ENCODE measurements around the gene AP3S1.
A peak's percentile ranks its signal among the peaks of the same experiment; 100 is the strongest.

The AP3S1 gene

DNA sequence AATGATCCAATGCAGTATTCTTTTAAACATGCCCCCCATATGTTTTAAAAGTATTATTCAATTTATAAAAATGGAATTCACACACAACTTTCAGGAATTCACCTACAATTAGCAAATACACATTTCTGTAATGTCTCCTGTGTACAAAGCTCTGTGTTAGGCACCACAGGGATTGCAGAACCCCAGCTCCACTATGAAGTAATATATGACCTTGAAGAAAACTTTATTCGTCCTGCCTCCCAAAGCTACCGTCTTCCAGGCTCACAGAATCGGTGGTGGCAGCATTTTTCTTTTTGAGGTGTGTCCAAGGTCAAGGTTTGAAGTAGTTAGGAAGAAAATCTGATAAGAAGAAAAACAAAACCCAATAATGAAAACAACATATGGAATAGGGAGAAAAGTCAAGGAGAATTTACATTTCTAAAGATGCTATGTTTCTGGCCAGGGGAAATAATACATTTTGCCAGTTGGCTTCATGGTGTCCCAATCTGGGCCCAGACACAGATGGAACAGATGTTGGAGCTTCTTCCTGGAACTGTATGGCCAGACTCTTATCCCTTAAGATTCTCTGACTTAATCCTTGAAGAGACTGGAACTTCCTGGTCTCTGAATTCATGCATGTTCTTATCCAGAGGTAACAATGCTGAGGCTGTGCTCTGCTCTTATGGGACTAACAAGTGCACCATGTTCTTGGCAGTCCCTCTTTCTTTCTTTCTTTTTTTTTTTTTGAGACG is 98.5 kb downstream of the AP3S1 start:
- no peak for DNase-seq (ENCODE audit: low spot score)

GRCh38 chr5:115941051-115941675 is 99.4 kb downstream of the AP3S1 start:
- peak; percentile 90 for DNase-seq (ENCODE audit: low spot score)

DNA sequence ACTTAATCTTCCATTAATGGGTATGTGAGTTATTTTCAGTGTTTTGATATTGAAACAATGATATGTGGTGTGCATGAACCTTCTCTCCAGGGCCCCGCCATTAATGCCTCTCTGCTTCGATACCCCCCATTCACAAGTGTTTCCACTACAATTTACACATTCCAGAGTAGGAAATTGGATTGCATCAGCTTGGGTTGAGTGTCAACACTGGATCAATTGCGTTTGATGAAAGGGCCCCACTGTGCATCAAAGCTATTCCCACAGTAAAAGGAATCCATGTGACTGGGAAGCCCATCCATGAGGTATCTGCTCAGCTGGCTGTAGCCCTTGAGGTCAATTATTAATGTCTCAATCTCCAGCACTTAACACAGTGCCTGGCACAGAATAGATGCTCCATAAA is 102.8 kb downstream of the AP3S1 start:
- no peak for DNase-seq (ENCODE audit: low spot score)

- DNase-seq (ENCODE audit: low spot score): peak; percentile 37
Measured at GRCh38 chr5:115946655-115947054, 104.9 kb downstream of the AP3S1 start.

- DNase-seq (ENCODE audit: low spot score): peak; percentile 12
Measured at GRCh38 chr5:115947260-115947659, 105.5 kb downstream of the AP3S1 start.

- peak; percentile 41 for DNase-seq (ENCODE audit: low spot score)
Measured at GRCh38 chr5:115948091-115948534, 106.4 kb downstream of the AP3S1 start.

GRCh38 chr5:115949096-115949495 is 107.4 kb downstream of the AP3S1 start:
- no peak for DNase-seq (ENCODE audit: low spot score)

DNA sequence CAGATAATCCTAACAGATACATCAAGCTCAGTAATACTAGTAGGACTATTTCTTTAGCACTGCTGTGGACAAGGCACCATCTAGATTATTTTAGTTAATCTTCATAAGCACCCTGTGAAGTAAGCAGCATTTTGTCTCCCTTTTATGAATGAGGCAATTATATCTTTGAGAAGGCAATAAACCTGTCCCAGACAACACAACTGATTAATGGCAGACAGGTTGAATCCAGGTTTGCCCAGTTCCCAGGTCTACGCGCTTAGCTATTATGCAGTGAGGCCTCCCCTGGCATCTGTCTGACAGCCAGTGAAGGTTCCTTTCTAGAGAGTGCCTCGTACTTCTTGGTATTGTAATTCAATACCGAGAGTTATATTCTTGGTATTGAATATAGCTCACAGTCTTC is 110.9 kb downstream of the AP3S1 start:
- DNase-seq (ENCODE audit: low spot score): no peak

DNA sequence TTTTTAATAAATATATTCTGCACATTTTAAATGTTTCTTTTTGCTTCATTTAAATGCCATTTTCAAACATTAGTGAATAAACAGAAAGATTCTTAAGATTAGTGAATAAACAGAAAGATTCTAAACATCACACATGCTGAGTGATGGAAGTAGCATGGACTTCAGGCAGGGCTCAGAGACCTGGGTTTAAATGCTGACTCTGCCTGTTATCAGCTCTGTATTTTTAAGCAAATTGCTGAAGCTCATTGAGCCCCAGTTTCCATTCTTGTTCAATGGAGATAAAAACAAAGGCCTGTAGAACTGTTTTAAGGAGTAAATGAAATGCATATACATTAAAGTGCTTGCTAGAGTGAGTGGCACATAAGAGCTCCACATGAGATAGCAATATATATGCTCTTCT is 112.4 kb downstream of the AP3S1 start:
- DNase-seq (ENCODE audit: low spot score): no peak

GRCh38 chr5:115956957-115957356 is 115.2 kb downstream of the AP3S1 start:
- no peak for DNase-seq (ENCODE audit: low spot score)

DNA sequence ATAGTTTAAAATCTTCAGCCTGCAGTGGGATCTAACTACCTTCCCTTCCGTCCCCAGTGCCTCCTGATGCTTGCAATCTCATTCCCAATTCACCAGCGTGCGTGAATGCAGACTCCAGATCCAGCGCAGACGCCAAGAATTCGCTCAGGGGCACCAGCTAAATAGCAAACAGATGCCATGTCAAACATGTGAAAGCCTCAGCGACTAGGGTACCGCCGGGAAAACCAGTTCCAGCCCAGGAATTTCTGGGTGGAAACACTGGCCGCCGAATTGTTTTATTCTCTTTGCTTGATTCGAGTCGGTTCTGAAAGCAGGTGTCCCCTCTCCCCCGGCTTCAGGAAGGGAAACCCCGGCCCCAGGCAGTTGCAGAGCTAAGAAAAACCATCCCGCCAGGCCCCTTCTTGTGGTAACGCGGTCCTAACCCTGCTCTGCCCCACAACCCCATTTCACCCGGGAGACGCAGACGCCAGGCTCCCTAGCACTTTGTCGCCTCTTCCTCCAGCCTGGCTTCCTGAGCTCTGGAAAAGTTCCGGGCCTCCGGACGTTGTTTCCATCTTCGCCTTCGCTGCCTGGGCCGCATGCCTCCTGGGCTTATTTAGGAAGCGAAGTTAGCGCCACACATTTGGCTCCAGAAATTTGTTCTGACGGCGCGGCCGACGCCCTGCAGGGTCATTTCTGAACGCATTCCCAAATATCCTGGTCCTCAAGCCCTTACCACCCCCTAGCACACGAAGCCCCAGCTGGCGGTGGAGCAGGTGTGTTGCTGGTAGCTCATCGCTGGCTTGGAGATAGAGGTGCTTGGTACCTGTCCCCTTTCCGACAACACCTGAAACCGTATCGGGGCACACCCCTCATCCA is 119.9 kb downstream of the AP3S1 start:
- DNase-seq (ENCODE audit: low spot score): peak; percentile 74

DNA sequence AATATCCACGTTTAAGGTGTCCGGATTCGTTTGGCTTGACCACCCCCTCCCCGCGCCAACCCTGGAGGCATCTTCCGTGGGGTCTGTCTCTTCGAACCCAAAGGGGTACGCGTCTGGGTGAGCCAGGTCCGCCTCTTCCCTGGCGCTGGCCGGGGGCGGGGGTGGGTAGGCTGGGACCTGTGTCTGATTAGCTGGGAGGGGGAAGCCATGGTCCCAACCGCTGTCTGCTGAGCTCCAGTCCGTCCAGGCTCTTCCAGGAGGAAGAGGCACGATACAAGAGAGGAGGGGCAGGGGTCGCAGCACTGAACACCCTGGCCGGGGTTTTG is 120.5 kb downstream of the AP3S1 start, which contains the start of gene LVRN:
Gene LVRN (plus strand): TSS at position 237 of the 326 bp plus-strand sequence. CDS start 143 bp downstream, outside the sequence.
- DNase-seq (ENCODE audit: low spot score): no peak

- DNase-seq (ENCODE audit: low spot score): peak; percentile 33
Measured at GRCh38 chr5:115962565-115963402, 121.0 kb downstream of the AP3S1 start.

- DNase-seq (ENCODE audit: low spot score): no peak
Measured at GRCh38 chr5:115963566-115963965, 121.8 kb downstream of the AP3S1 start.
